ENCODE results near the gene C6orf136. TPM values are rescaled to one million over a fixed set of nuclear protein-coding genes. Genes with fewer than 3 reads are reported as not detected.

The C6orf136 gene
- total RNA-seq, 1 experiment from 2014 or later = 30.8 TPM

DNA sequence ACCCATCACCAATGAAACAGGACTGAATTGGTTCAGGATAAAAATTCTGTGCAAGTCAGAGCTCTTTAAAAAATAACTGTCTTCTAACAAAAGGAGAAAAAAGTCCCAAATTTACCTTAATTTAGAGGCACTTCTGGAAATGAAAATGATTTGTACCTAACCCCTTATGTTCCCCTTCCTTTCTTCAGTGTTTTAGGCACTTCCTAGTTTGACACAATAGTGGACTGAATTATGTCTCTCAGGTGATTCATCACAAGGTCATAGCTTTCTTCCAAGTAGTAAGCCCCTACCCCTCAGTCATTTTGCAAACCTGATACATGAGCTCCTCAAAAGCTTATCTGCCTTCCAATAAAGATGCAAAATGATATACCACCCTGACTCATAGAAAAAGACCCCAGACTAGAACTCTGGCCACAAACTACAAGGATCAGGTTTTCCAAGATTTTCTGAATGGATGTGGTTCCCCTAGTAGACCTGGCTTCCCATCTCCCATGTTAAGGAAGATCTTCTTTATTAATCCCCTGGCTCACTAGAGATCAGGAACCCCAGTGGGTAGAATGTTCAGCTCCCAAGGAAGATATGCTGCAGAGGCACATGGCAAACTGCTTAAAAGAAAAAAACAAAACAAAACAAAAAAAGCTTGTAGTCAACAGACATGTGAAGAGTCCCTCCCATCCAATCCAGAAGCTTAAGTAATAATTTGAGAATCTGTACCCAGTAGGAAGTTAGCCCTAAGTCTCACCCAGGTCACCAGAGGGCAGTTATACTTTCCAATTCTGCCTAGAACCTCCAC is 33.5 kb upstream of the C6orf136 start:
- DNase-seq (ENCODE audit: low read depth, low spot score) (no peak), ATAC-seq (no peak)
- H3K27ac ChIP-seq (ENCODE audit: low read length) = peak overlapping the region; percentile 100
- intact Hi-C loops (cut with micrococcal nuclease; ENCODE audit: unreplicated experiment) = no loop called here
- CTCF ChIA-PET = interaction anchor here (0.7 to 0.9 kb wide), 2 partner anchors 131 to 132 kb away, joined by 3 to 5 read pairs; partner anchors contain the start of gene IER3
- H3K4me1 ChIP-seq (ENCODE audit: control insufficient read depth, insufficient read depth, low read length) = peaks cover 32% of the 10 kb centered on the region
- no TSS peak for BruUV-seq (replicated peaks)
- H3K36me3 ChIP-seq (ENCODE audit: control insufficient read depth, insufficient read depth, low read length) = peaks cover 26% of the 10 kb centered on the region
- H3K27me3 ChIP-seq (ENCODE audit: control insufficient read depth, insufficient read depth, low read length) = no peaks in the 10 kb centered on the region
- no peaks in the 10 kb centered on the region for H3K9me3 ChIP-seq (ENCODE audit: control insufficient read depth, insufficient read depth, low read depth, low read length)
- POLR2A ChIA-PET = interaction anchor here (1.5 to 1.7 kb wide), 3 partner anchors 13 to 15 kb away, joined by 4 to 8 read pairs (median 7); no protein-coding TSS in a partner anchor
- in situ Hi-C loops (cut with HindIII; ENCODE audit: low pct_unique_long_range_greater_than_20kb, low sequenced_read_pairs) = no loop called here
- TF ChIP-seq, protein P1, sequence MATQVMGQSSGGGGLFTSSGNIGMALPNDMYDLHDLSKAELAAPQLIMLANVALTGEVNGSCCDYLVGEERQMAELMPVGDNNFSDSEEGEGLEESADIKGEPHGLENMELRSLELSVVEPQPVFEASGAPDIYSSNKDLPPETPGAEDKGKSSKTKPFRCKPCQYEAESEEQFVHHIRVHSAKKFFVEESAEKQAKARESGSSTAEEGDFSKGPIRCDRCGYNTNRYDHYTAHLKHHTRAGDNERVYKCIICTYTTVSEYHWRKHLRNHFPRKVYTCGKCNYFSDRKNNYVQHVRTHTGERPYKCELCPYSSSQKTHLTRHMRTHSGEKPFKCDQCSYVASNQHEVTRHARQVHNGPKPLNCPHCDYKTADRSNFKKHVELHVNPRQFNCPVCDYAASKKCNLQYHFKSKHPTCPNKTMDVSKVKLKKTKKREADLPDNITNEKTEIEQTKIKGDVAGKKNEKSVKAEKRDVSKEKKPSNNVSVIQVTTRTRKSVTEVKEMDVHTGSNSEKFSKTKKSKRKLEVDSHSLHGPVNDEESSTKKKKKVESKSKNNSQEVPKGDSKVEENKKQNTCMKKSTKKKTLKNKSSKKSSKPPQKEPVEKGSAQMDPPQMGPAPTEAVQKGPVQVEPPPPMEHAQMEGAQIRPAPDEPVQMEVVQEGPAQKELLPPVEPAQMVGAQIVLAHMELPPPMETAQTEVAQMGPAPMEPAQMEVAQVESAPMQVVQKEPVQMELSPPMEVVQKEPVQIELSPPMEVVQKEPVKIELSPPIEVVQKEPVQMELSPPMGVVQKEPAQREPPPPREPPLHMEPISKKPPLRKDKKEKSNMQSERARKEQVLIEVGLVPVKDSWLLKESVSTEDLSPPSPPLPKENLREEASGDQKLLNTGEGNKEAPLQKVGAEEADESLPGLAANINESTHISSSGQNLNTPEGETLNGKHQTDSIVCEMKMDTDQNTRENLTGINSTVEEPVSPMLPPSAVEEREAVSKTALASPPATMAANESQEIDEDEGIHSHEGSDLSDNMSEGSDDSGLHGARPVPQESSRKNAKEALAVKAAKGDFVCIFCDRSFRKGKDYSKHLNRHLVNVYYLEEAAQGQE (IDR thresholded peaks at IDR 0.05; ENCODE audit: insufficient read depth in 1 of 2, low read depth in 2 of 2, low read length in 1 of 2) = 0 out of 4 replicates have a peak, but pooled peaks of 1 of the 2 experiments have one; percentile 27
- TF ChIP-seq SIN3A (IDR thresholded peaks at IDR 0.05; ENCODE audit: borderline replicate concordance, insufficient read depth, low read depth, low read length) = no peak
- no peak for TF ChIP-seq TCF7L2 (IDR thresholded peaks at IDR 0.05; ENCODE audit: low read depth, low read length)
- H3K4me3 ChIP-seq (ENCODE audit: low read depth in 2 of 2, low read length in 2 of 2) = no peak overlapping the region

GRCh38 chr6:30614044-30614842 is 32.7 kb upstream of the C6orf136 start:
- Histone ChIP-seq H3K27me3 (ENCODE audit: control insufficient read depth, insufficient read depth, low read length) (no peaks in the 10 kb centered on the region), H3K4me1 (ENCODE audit: control insufficient read depth, insufficient read depth, low read length) (peaks cover 32% of the 10 kb centered on the region), H3K36me3 (ENCODE audit: control insufficient read depth, insufficient read depth, low read length) (peaks cover 24% of the 10 kb centered on the region), H3K9me3 (ENCODE audit: control insufficient read depth, insufficient read depth, low read depth, low read length) (no peaks in the 10 kb centered on the region), H3K27ac (ENCODE audit: low read length) (peak overlapping the region; percentile 100), H3K4me3 (ENCODE audit: low read depth in 2 of 2, low read length in 2 of 2) (peak overlapping the region; percentile 71 to 98)
- CTCF ChIA-PET = interaction anchor here (0.7 kb wide), 1 partner anchor 124 kb away, joined by 11 read pairs; no protein-coding TSS in a partner anchor
- DNase-seq (ENCODE audit: low read depth, low spot score) = no peak
- no TSS peak for BruUV-seq (replicated peaks)
- TF ChIP-seq SIN3A (IDR thresholded peaks at IDR 0.05; ENCODE audit: borderline replicate concordance, insufficient read depth, low read depth, low read length) (no peak), CTCF (IDR thresholded peaks at IDR 0.05) (no peak), POLR2AphosphoS5 (IDR thresholded peaks at IDR 0.05; ENCODE audit: low read depth, low read length) (peak; percentile 41; the same call in 1 of the 2 replicates)
- TF ChIP-seq, protein P1 (IDR thresholded peaks at IDR 0.05; ENCODE audit: insufficient read depth in 1 of 2, low read depth in 2 of 2, low read length in 1 of 2) = no peak
- no peak for ATAC-seq
- intact Hi-C loops (cut with micrococcal nuclease; ENCODE audit: unreplicated experiment) = no loop called here
- in situ Hi-C loops (cut with HindIII; ENCODE audit: low pct_unique_long_range_greater_than_20kb, low sequenced_read_pairs) = no loop called here
- POLR2A ChIA-PET = interaction anchor here (0.6 to 1.7 kb wide), 5 partner anchors 14 to 1788 kb away, joined by 6 to 18 read pairs (median 7); no protein-coding TSS in a partner anchor
